ENCODE data around the gene HLA-DRB5. TPM values are rescaled to one million over a fixed set of nuclear protein-coding genes. Genes with fewer than 3 reads are reported as not detected.

HLA-DRB5 gene
- polyA plus RNA-seq, 1 donor (not counting 4 experiments of a cell fraction or from before 2014, with no cell fraction given), result not detected

- no peak overlapping the region for H3K4me3 ChIP-seq (ENCODE audit: control insufficient read depth in 2 of 3, extremely low read depth in 1 of 3, insufficient read depth in 2 of 3, low read depth in 1 of 3, low read length in 3 of 3)
- H3K36me3 ChIP-seq (ENCODE audit: control insufficient read depth in 2 of 2, extremely low read depth in 1 of 2, insufficient read depth in 2 of 2, low read length in 2 of 2), result no peaks in the 10 kb centered on the region
- no peak overlapping the region for H3K4me2 ChIP-seq (ENCODE audit: control insufficient read depth, extremely low read depth, insufficient read depth, low read depth, low read length)
- H3K27ac ChIP-seq (ENCODE audit: control insufficient read depth, insufficient read depth, low read length), result no peak overlapping the region
- no peak overlapping the region for H3K9ac ChIP-seq (ENCODE audit: control insufficient read depth, extremely low read depth, insufficient read depth, low read length)
- no peak for FAIRE-seq
- no peaks in the 10 kb centered on the region for H4K20me1 ChIP-seq (ENCODE audit: control insufficient read depth, extremely low read depth, insufficient read depth, low read length)
- TF ChIP-seq EZH2 (IDR thresholded peaks at IDR 0.05; ENCODE audit: low read length), result no peak
- H3K9me3 ChIP-seq (ENCODE audit: control insufficient read depth, low read depth, low read length), result no peaks in the 10 kb centered on the region
- no peak for DNase-seq (ENCODE audit: low read depth, low spot score)
- H3K4me1 ChIP-seq (ENCODE audit: control insufficient read depth, extremely low read depth, insufficient read depth, low read length), result peaks cover 2% of the 10 kb centered on the region
- H2AFZ ChIP-seq (ENCODE audit: control insufficient read depth, low read length), result no peak overlapping the region
- peaks cover 3% of the 10 kb centered on the region for H3K27me3 ChIP-seq (ENCODE audit: control insufficient read depth, extremely low read depth, insufficient read depth, low read length)
- no peaks in the 10 kb centered on the region for H3K9me1 ChIP-seq (ENCODE audit: control insufficient read depth, extremely low read depth, insufficient read depth, low read length)
- no peaks in the 10 kb centered on the region for H3K79me2 ChIP-seq (ENCODE audit: control insufficient read depth, insufficient read depth, low read length)
- dilution Hi-C loops (cut with MboI; ENCODE audit: extremely low pct_ligation_motif_present, low sequenced_read_pairs), result no loop called here
These were observed 45.5 kb downstream of the HLA-DRB5 start for GRCh38 chr6:32484614-32484998.

GRCh38 chr6:32483968-32484613 lies 46.0 kb downstream of the HLA-DRB5 start:
- no peak overlapping the region for H2AFZ ChIP-seq (ENCODE audit: control insufficient read depth, low read length)
- TF ChIP-seq EZH2 (IDR thresholded peaks at IDR 0.05; ENCODE audit: low read length) (no peak), CTCF (optimal IDR thresholded peaks at IDR 0.05 in 1 of 3, IDR thresholded peaks at IDR 0.05 in 1 of 3, conservative IDR thresholded peaks at IDR 0.05 in 1 of 3; ENCODE audit: extremely low read depth in 1 of 3, insufficient read depth in 2 of 3, low read length in 3 of 3) (no peak)

More at GRCh38 chr6:32483968-32484613, 46.0 kb downstream of the HLA-DRB5 start:
- no peak for DNase-seq (ENCODE audit: low read depth, low spot score)
- H3K27ac ChIP-seq (ENCODE audit: control insufficient read depth, insufficient read depth, low read length), result no peak overlapping the region
- FAIRE-seq, result no peak
- H3K9me1 ChIP-seq (ENCODE audit: control insufficient read depth, extremely low read depth, insufficient read depth, low read length), result no peaks in the 10 kb centered on the region
- dilution Hi-C loops (cut with MboI; ENCODE audit: extremely low pct_ligation_motif_present, low sequenced_read_pairs), result no loop called here
- H3K79me2 ChIP-seq (ENCODE audit: control insufficient read depth, insufficient read depth, low read length), result no peaks in the 10 kb centered on the region
- no peaks in the 10 kb centered on the region for H3K9me3 ChIP-seq (ENCODE audit: control insufficient read depth, low read depth, low read length)
- no peak overlapping the region for H3K4me3 ChIP-seq (ENCODE audit: control insufficient read depth in 2 of 3, extremely low read depth in 1 of 3, insufficient read depth in 2 of 3, low read depth in 1 of 3, low read length in 3 of 3)
- H3K27me3 ChIP-seq (ENCODE audit: control insufficient read depth, extremely low read depth, insufficient read depth, low read length), result peaks cover 3% of the 10 kb centered on the region
- H3K4me1 ChIP-seq (ENCODE audit: control insufficient read depth, extremely low read depth, insufficient read depth, low read length), result peaks cover 2% of the 10 kb centered on the region
- no peak overlapping the region for H3K9ac ChIP-seq (ENCODE audit: control insufficient read depth, extremely low read depth, insufficient read depth, low read length)
- H3K36me3 ChIP-seq (ENCODE audit: control insufficient read depth in 2 of 2, extremely low read depth in 1 of 2, insufficient read depth in 2 of 2, low read length in 2 of 2), result no peaks in the 10 kb centered on the region
- no peak overlapping the region for H3K4me2 ChIP-seq (ENCODE audit: control insufficient read depth, extremely low read depth, insufficient read depth, low read depth, low read length)
- H4K20me1 ChIP-seq (ENCODE audit: control insufficient read depth, extremely low read depth, insufficient read depth, low read length), result no peaks in the 10 kb centered on the region
